D721Med (cell line): ENCODE data around the gene SRBD1.

ENCODE experiments used
- DNase-seq: peaks from one replicate; pipeline ENCODE4 v3.0.0; 2011; ENCODE audit warnings: low spot score; ENCODE audit not compliant: insufficient read length
- FAIRE-seq: peaks from 2 replicates; lab custom pipeline; 2011; peaks lifted over from hg19 to GRCh38; lab: Jason Lieb, UNC
- TF ChIP-seq, protein P1 (sequence below): IDR thresholded peaks from 2 replicates; pipeline ENCODE4 v1.5.1; 2012; ENCODE audit warnings: mild to moderate bottlenecking, control low read depth; ENCODE audit not compliant: insufficient read depth; ENCODE audit errors: missing control alignments

The SRBD1 gene

DNA sequence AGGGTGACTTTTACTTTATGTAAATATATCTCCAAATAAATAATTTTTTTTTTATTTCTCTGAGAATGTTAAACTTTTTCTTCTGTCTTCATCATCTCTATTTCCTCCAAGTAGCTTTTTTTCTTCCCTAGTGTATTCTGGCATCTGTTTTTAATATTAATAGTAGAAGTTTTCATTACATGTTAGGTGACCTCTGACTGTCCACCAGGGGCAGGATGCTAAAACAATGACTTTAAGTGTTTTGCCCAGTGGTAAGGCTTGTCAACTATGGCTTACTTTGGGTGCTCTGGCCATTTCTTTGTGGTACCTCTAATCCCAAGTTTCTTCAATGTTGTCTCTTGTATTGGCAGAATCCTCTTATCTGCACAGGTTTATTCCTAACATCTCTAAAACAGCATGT is 127.1 kb downstream of the SRBD1 start:
- FAIRE-seq: no peak
- DNase-seq: no peak
- TF ChIP-seq, protein P1, sequence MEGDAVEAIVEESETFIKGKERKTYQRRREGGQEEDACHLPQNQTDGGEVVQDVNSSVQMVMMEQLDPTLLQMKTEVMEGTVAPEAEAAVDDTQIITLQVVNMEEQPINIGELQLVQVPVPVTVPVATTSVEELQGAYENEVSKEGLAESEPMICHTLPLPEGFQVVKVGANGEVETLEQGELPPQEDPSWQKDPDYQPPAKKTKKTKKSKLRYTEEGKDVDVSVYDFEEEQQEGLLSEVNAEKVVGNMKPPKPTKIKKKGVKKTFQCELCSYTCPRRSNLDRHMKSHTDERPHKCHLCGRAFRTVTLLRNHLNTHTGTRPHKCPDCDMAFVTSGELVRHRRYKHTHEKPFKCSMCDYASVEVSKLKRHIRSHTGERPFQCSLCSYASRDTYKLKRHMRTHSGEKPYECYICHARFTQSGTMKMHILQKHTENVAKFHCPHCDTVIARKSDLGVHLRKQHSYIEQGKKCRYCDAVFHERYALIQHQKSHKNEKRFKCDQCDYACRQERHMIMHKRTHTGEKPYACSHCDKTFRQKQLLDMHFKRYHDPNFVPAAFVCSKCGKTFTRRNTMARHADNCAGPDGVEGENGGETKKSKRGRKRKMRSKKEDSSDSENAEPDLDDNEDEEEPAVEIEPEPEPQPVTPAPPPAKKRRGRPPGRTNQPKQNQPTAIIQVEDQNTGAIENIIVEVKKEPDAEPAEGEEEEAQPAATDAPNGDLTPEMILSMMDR: no peak

GRCh38 chr2:45477546-45477945 is 133.5 kb downstream of the SRBD1 start:
- FAIRE-seq (no peak), DNase-seq (no peak)
- TF ChIP-seq, protein P1: no peak

DNA sequence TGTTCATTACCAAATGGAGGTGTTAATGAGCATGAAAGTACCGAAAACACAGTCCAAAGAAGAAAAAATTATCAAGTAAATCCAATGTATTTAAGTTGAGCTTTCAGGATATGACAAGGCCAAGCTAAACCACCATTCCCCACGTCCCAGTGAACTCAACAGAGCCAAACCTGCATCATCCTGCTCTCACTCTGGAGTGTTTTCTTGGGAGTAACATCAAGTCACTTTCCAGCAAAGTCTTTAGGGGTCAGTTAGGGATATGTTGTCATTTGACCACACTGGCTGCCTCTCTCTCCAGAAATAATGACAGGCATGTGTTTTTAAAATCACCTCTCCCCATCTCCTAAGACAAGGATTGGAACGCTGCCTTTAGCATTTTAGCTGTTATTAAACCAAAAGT is 140.5 kb downstream of the SRBD1 start:
- no peak for FAIRE-seq
- TF ChIP-seq, protein P1: no peak
- DNase-seq: no peak

DNA sequence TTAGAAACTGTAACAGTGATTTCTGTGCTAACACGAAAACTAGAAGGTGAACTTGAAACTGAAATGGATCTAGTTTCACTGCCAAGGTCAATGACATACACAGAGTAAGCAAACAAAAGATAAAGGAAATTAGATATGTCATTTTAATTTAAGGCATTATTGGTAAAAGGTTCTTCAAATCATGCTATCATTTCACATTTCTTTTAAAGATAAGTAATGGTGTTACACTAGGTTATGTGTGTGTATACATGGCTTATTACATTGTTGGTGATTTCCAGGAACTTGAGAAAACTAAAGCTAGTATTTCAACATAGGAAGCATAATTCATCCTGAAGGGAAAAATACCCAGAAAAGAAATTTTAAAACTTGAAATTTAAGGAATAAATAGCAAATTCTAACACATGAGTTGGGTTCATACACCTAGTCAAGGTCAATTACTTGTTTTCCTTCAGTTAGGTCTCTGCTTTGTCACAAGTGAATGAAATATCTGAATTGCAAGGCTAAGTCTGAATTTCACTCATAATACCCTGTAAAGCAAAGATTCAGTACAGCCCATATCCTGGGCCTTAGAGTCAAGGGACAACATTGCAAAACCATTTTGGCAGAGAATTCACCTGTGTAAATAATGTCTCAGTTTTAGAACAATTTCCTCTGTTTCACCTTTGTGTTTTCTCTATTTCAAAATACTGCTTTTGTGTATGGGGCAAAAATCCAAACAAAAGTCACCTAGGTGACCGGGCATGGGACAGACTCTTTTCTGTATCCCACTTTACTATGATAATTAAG is 141.6 kb downstream of the SRBD1 start:
- TF ChIP-seq, protein P1: no peak
- DNase-seq: no peak
- FAIRE-seq: no peak

- TF ChIP-seq, protein P1: no peak
- DNase-seq: no peak
- FAIRE-seq: no peak
Measured at GRCh38 chr2:45468279-45468678, 142.8 kb downstream of the SRBD1 start.

DNA sequence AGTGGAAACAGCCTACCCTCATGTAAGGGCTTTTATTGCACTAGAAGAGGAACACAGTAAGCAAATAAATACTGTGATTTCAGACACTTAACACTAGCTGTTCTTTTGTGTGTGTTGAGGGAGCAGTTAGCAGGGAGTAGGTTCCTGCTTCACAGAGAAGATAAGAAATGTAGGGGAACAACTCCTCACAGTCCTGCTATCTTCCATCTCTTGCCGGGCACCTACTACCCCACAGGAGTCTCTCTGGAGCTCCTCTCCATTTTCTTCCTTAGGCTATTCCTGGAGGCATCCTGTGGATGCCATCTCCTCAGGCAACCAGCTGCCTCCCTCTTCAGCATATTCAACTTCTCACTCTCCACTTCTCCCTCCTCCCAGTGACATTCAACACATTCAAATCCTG is 145.0 kb downstream of the SRBD1 start:
- TF ChIP-seq, protein P1: no peak
- FAIRE-seq (no peak), DNase-seq (no peak)

GRCh38 chr2:45460825-45461224 is 150.2 kb downstream of the SRBD1 start:
- no peak for FAIRE-seq
- DNase-seq: no peak
- TF ChIP-seq, protein P1: no peak
